Measurements from ENCODE around the gene PTK6. TPM values are rescaled to one million over a fixed set of nuclear protein-coding genes. Genes with fewer than 3 reads are reported as not detected.
A peak's percentile ranks its signal among the peaks of the same experiment; 100 is the strongest.

Gene PTK6
- total RNA-seq, 3 donors from 2014 or later (not counting 1 experiment from before 2014, with no cell fraction given), result 0.16 to 0.48 TPM; not detected in 1

DNA sequence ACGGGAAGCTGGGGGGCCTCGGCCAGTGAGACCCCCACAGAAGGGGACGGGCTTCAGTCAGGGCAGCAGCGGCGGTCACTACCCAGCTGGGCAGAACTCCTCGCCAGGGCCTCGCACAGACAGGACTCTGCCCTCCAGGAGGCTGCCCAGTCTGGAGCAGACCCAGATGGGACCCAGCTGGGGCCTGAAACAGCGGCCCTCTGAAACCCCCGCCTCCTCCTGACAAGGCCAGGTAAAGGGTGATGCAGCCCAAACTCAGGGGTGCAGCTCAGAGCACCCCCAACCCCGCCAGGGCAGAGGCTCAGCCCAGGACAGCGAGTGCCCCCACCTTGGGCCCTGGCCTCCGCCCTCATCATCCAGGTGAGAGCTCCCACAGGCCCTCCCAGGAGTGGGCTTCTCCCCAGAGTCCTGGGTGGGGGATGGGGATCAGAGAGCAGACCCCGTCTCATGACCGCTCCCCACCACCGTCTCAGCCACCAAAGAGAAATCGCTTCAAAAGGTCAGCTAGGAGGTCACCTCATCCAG, 40.5 kb downstream of the PTK6 start:
- Mint-ChIP-seq H3K4me1 (no peaks in the 10 kb centered on the region), H3K4me3 (no peak overlapping the region), H3K27me3 (ENCODE audit: low read depth in 2 of 2) (peaks cover 0 to 7% of the 10 kb centered on the region in 2 donors), H3K9me3 (peaks cover 0 to 8% of the 10 kb centered on the region in 2 donors), H3K27ac (no peak overlapping the region), H3K36me3 (no peaks in the 10 kb centered on the region)
- Histone ChIP-seq H3K4me3 (ENCODE audit: low read length) (no peak overlapping the region), H3K4me1 (ENCODE audit: control insufficient read depth, insufficient read depth, low read length) (peaks cover 25% of the 10 kb centered on the region), H3K9me3 (ENCODE audit: control insufficient read depth, insufficient read depth, low read length) (no peaks in the 10 kb centered on the region), H3K27ac (ENCODE audit: low read length) (no peak overlapping the region), H3K27me3 (ENCODE audit: control insufficient read depth, insufficient read depth, low read length) (peaks cover 37% of the 10 kb centered on the region), H3K36me3 (ENCODE audit: control insufficient read depth, insufficient read depth, low read length) (no peaks in the 10 kb centered on the region)
- ATAC-seq, result peak in 1 of 3 donors; percentile 5
- DNase-seq, result no peak
- intact Hi-C loops (cut with micrococcal nuclease), result loop anchor here (5.0 kb wide), 1 partner anchor 476 kb away; no protein-coding TSS in a partner anchor
- 66% methylated on average over 16 of the region's 16 CpGs for WGBS (ENCODE audit: insufficient coverage)
- TF ChIP-seq, protein P1, sequence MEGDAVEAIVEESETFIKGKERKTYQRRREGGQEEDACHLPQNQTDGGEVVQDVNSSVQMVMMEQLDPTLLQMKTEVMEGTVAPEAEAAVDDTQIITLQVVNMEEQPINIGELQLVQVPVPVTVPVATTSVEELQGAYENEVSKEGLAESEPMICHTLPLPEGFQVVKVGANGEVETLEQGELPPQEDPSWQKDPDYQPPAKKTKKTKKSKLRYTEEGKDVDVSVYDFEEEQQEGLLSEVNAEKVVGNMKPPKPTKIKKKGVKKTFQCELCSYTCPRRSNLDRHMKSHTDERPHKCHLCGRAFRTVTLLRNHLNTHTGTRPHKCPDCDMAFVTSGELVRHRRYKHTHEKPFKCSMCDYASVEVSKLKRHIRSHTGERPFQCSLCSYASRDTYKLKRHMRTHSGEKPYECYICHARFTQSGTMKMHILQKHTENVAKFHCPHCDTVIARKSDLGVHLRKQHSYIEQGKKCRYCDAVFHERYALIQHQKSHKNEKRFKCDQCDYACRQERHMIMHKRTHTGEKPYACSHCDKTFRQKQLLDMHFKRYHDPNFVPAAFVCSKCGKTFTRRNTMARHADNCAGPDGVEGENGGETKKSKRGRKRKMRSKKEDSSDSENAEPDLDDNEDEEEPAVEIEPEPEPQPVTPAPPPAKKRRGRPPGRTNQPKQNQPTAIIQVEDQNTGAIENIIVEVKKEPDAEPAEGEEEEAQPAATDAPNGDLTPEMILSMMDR (IDR thresholded peaks at IDR 0.05), result no peak

DNA sequence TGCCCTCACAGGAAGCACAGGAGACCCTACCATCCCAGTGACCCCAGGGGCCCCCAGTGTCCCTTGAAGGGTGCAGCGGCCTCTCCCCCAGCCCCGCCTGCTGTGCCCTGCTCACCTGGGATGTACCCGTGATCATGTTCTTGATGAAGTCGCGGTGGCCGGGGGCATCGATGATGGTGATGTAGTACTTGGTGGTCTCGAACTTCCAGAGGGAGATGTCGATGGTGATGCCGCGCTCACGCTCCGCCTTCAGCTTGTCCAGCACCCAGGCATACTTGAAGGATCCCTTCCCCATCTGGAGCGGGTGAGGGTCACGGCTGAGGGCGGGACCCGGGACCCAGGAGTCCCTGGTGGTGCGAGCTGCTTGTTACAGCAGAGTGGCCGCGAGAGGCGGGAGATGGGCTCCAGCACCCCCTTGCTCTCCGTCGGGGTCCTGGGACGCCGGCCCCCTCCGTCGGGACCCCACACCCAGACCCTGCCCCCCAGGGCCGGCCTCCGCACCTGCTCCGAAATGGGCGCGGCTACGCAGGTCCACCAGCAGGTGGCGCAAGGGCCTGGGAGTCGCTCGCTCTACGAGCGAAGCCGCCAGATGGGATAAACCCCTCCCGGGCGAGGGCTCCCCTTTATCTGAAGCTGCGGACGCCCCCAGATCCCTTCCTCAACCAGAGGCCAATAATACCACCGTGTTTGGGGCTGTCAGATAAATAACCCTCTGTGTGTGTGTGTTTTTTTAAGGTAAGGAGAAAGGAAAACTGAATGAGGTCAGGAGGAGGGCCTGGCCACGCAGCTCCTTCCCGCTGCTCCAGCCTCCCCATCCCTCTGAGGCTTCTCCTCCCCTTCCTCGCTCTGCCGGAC, 41.2 kb downstream of the PTK6 start:
- Histone ChIP-seq H3K9me3 (ENCODE audit: control insufficient read depth, insufficient read depth, low read length) (no peaks in the 10 kb centered on the region), H3K27me3 (ENCODE audit: control insufficient read depth, insufficient read depth, low read length) (peaks cover 37% of the 10 kb centered on the region), H3K4me3 (ENCODE audit: low read length) (no peak overlapping the region), H3K4me1 (ENCODE audit: control insufficient read depth, insufficient read depth, low read length) (peaks cover 25% of the 10 kb centered on the region), H3K36me3 (ENCODE audit: control insufficient read depth, insufficient read depth, low read length) (no peaks in the 10 kb centered on the region), H3K27ac (ENCODE audit: low read length) (no peak overlapping the region)
- TF ChIP-seq, protein P1 (IDR thresholded peaks at IDR 0.05), result peak; percentile 92
- intact Hi-C loops (cut with micrococcal nuclease), result loop anchor here (5.0 kb wide), 1 partner anchor 476 kb away; no protein-coding TSS in a partner anchor
- DNase-seq, result peak; percentile 72 to 88
- peak; percentile 69 to 78 (median 75) for ATAC-seq
- Mint-ChIP-seq H3K36me3 (no peaks in the 10 kb centered on the region), H3K4me1 (no peaks in the 10 kb centered on the region), H3K27ac (no peak overlapping the region), H3K4me3 (peak overlapping the region; percentile 53), H3K9me3 (peaks cover 0 to 8% of the 10 kb centered on the region in 2 donors), H3K27me3 (ENCODE audit: low read depth in 2 of 2) (peaks cover 0 to 5% of the 10 kb centered on the region in 2 donors)
- WGBS (ENCODE audit: insufficient coverage), result 22% methylated on average over 47 of the region's 48 CpGs

DNA sequence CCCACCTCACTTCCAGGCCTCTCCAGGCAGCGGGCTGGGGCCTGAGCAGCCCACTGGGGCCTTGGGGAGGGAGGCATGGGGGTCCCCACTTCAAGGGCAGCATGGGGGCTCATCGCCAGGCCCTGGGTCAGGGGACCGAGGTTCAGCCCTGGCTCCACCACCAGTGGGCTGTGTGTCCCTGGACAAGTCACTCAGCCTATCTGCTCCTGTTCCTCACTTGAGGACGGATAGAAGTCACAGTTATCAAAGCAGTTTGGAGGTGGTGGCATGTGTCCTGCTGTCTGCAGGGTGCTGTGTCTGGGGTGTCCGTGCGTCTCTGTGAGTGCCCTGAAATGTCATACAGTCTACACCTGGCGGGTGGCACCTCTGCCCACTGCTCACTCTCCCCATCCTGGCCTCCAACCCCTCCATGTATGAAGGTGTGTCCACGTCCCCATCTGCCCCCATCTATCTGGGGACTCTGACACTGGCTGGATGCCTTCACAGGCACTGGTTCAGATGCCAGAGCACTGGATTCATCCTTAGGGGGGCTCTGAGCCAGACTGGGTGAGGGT, 41.9 kb downstream of the PTK6 start:
- no peaks in the 10 kb centered on the region for H3K9me3 ChIP-seq (ENCODE audit: control insufficient read depth, insufficient read depth, low read length)
- ATAC-seq, result no peak
- H3K27ac Mint-ChIP-seq, result no peak overlapping the region
- WGBS (ENCODE audit: insufficient coverage), result 83% methylated on average over 8 of the region's 8 CpGs
- no peaks in the 10 kb centered on the region for H3K36me3 ChIP-seq (ENCODE audit: control insufficient read depth, insufficient read depth, low read length)
- peaks cover 0 to 8% of the 10 kb centered on the region in 2 donors for H3K9me3 Mint-ChIP-seq
- DNase-seq, result no peak
- no peaks in the 10 kb centered on the region for H3K36me3 Mint-ChIP-seq
- H3K4me3 Mint-ChIP-seq, result no peak overlapping the region
- TF ChIP-seq, protein P1 (IDR thresholded peaks at IDR 0.05), result no peak
- H3K4me1 ChIP-seq (ENCODE audit: control insufficient read depth, insufficient read depth, low read length), result peaks cover 25% of the 10 kb centered on the region
- intact Hi-C loops (cut with micrococcal nuclease), result loop anchor here (5.0 kb wide), 1 partner anchor 477 kb away; no protein-coding TSS in a partner anchor
- H3K27me3 ChIP-seq (ENCODE audit: control insufficient read depth, insufficient read depth, low read length), result peaks cover 33% of the 10 kb centered on the region
- no peaks in the 10 kb centered on the region for H3K4me1 Mint-ChIP-seq
- H3K4me3 ChIP-seq (ENCODE audit: low read length), result no peak overlapping the region
- no peak overlapping the region for H3K27ac ChIP-seq (ENCODE audit: low read length)
- H3K27me3 Mint-ChIP-seq (ENCODE audit: low read depth in 2 of 2), result peaks cover 0 to 7% of the 10 kb centered on the region in 2 donors
